ENCODE data around the gene OR52E2. TPM values are rescaled to one million over a fixed set of nuclear protein-coding genes. Genes with fewer than 3 reads are reported as not detected.

The OR52E2 gene
- total RNA-seq, 1 experiment from 2014 or later: not detected

GRCh38 chr11:5090668-5091067, 31.2 kb upstream of the OR52E2 start:
- Histone ChIP-seq H4K8ac (replicated peaks; ENCODE audit: insufficient read length, low read depth, low read length) (no peak overlapping the region), H3K4ac (ENCODE audit: low read depth, low read length) (no peak overlapping the region), H2AFZ (ENCODE audit: low read length) (no peak overlapping the region), H4K5ac (ENCODE audit: insufficient read length, low read depth, low read length) (no peak overlapping the region), H2BK15ac (ENCODE audit: low read depth, low read length) (no peak overlapping the region), H3K9me3 (ENCODE audit: control insufficient read depth, low read depth, low read length) (no peaks in the 10 kb centered on the region), H3T11ph (ENCODE audit: low read length) (no peak overlapping the region), H3K23me2 (ENCODE audit: insufficient read length, low read depth, low read length, poor library complexity, severe bottlenecking) (no peaks in the 10 kb centered on the region), H3K9ac (ENCODE audit: extremely low read depth, insufficient read length, low read length) (no peak overlapping the region), H3K27ac (ENCODE audit: insufficient read length, low read depth, low read length) (no peak overlapping the region), H3K27me3 (ENCODE audit: insufficient read depth, low read length) (no peaks in the 10 kb centered on the region), H3K79me2 (ENCODE audit: insufficient read depth, low read length) (no peaks in the 10 kb centered on the region), H2BK120ac (ENCODE audit: low read depth, low read length, poor library complexity, severe bottlenecking) (no peak overlapping the region), H3K18ac (ENCODE audit: insufficient read length, low read depth, low read length) (no peak overlapping the region), H4K20me1 (ENCODE audit: control insufficient read depth, insufficient read depth, insufficient read length) (no peaks in the 10 kb centered on the region), H3K56ac (ENCODE audit: insufficient read length, low read depth, low read length) (no peak overlapping the region), H4K91ac (ENCODE audit: insufficient read length, low read depth, low read length) (no peak overlapping the region), H3K4me1 (ENCODE audit: insufficient read depth, low read length) (no peaks in the 10 kb centered on the region), H3K79me1 (ENCODE audit: insufficient read depth, low read depth, low read length, poor library complexity, severe bottlenecking) (no peaks in the 10 kb centered on the region), H2BK5ac (ENCODE audit: insufficient read length, low read length) (no peak overlapping the region), H2AK5ac (ENCODE audit: insufficient read length, low read length) (no peak overlapping the region), H3K14ac (ENCODE audit: insufficient read depth, low read length) (no peak overlapping the region), H2BK12ac (ENCODE audit: insufficient read length, low read depth, low read length) (no peak overlapping the region), H3K4me2 (ENCODE audit: insufficient read depth, insufficient read length, low read length) (no peak overlapping the region), H2BK20ac (ENCODE audit: low read depth, low read length, poor library complexity, severe bottlenecking) (no peak overlapping the region), H3K23ac (ENCODE audit: insufficient read length, low read depth, low read length) (no peak overlapping the region)
- no peak overlapping the region for H3K4me3 Mint-ChIP-seq
- H3K36me3 Mint-ChIP-seq (ENCODE audit: insufficient read depth in 1 of 3, low read depth in 3 of 3): no peaks in the 10 kb centered on the region
- H3K9me3 Mint-ChIP-seq: no peaks in the 10 kb centered on the region
- no CpG with 5 or more reads among the region's 1 CpG for WGBS (ENCODE audit: extremely low coverage, insufficient read length, low lambda C conversion rate)
- TF ChIP-seq CTCF (conservative IDR thresholded peaks at IDR 0.05): no peak
- DNase-seq: no peak
- H3K4me1 Mint-ChIP-seq: peaks cover 2 to 7% of the 10 kb centered on the region in 2 experiments; a peak in 3 of 4 replicates
- H3K27me3 Mint-ChIP-seq (ENCODE audit: low read depth): no peaks in the 10 kb centered on the region
- H3K27ac Mint-ChIP-seq: no peak overlapping the region

All from H9 (cell line).